Loucy (cell line): ENCODE measurements around the gene TUT7.

Experiments
- H2AFZ ChIP-seq: fragments of 200-600 bp; sonication (generic); 2 replicates; pipeline ENCODE4 v1.6.0; 2016; ENCODE audit warnings: antibody characterized with exemption, mild to moderate bottlenecking, low read length, moderate library complexity
- H3F3A ChIP-seq: fragments of 200-600 bp; 2 replicates; pipeline ENCODE4 v1.6.0; 2016; ENCODE audit warnings: antibody characterized with exemption, low read depth, mild to moderate bottlenecking
- H3K27me3 ChIP-seq: fragments of 200-600 bp; sonication (generic); 2 replicates; pipeline ENCODE4 v1.6.1; 2014; ENCODE audit warnings: low read length, mild to moderate bottlenecking; ENCODE audit not compliant: insufficient read depth, poor library complexity, severe bottlenecking
- H3K36me3 ChIP-seq: fragments of 200-600 bp; sonication (generic); 2 replicates; pipeline ENCODE4 v1.6.1; 2016; ENCODE audit warnings: low read length; ENCODE audit not compliant: insufficient read depth
- H3K4me1 ChIP-seq: fragments of 200-600 bp; sonication (generic); 2 replicates; pipeline ENCODE4 v1.5.1; 2014; ENCODE audit warnings: low read length, mild to moderate bottlenecking; ENCODE audit not compliant: insufficient read depth, poor library complexity, severe bottlenecking
- H3K4me2 ChIP-seq: fragments of 200-600 bp; sonication (generic); 2 replicates; pipeline ENCODE4 v1.6.0; 2014; ENCODE audit warnings: antibody characterized with exemption, low read length, low read depth, mild to moderate bottlenecking; ENCODE audit not compliant: poor library complexity, severe bottlenecking
- H3K4me3 ChIP-seq: fragments of 200-600 bp; sonication (generic); 2 replicates; pipeline ENCODE4 v1.5.1; 2014; ENCODE audit warnings: low read length, mild to moderate bottlenecking, mixed read lengths; ENCODE audit not compliant: poor library complexity, severe bottlenecking
- H3K79me2 ChIP-seq: fragments of 200-600 bp; sonication (generic); 2 replicates; pipeline ENCODE4 v1.6.1; 2014; ENCODE audit warnings: low read length; ENCODE audit not compliant: insufficient read depth
- H3K9ac ChIP-seq: fragments of 200-600 bp; sonication (generic); 2 replicates; pipeline ENCODE4 v1.6.0; 2014; ENCODE audit warnings: mild to moderate bottlenecking, low read depth, low read length, moderate library complexity; ENCODE audit not compliant: poor library complexity, severe bottlenecking
- H3K9me2 ChIP-seq: fragments of 200-600 bp; sonication (generic); replicated peaks from 2 replicates; pipeline ENCODE4 v1.6.1; 2016; ENCODE audit warnings: low read depth, low read length, mixed read lengths
- H3K9me3 ChIP-seq: fragments of 200-600 bp; sonication (generic); 2 replicates; pipeline ENCODE4 v1.6.1; 2014; ENCODE audit warnings: mild to moderate bottlenecking, antibody characterized with exemption, low read length, low read depth; ENCODE audit not compliant: insufficient read depth
- H4K20me1 ChIP-seq: fragments of 200-600 bp; sonication (generic); 2 replicates; pipeline ENCODE4 v1.6.0; 2014; ENCODE audit warnings: antibody characterized with exemption, low read length, mild to moderate bottlenecking; ENCODE audit not compliant: insufficient read depth, poor library complexity, severe bottlenecking
- CTCF ChIP-seq: fragments of 200-600 bp; sonication (generic); conservative IDR thresholded peaks from 2 replicates; pipeline ENCODE4 v1.5.1; 2014; ENCODE audit warnings: mild to moderate bottlenecking, antibody characterized with exemption, low read length
- EZH2phosphoT487 ChIP-seq: fragments of 200-600 bp; IDR thresholded peaks from 2 replicates; pipeline ENCODE4 v1.6.1; 2018; ENCODE audit warnings: antibody characterized with exemption, mild to moderate bottlenecking, moderate library complexity, borderline replicate concordance

The TUT7 gene

DNA sequence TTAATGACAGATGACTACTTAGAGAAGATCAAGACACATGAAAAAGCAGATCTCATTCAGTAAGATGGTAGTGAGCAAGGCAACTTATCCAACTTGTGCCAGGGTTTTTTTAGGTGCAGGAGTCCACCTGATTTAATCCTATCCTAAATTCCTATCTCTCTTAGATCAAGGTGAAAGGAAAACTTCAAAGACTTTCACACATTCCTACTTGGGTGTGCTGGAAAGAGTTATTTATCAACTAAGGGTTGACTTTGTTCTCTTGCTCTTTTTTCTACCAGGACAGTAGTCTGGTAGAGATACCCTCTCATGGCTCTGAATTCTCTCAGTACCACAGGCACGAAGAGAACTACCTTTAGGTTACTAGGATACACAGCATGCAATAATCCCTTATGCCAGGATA lies 18.2 kb downstream of the TUT7 start:
- Histone ChIP-seq H3K9ac (no peak overlapping the region), H3K36me3 (peaks cover 54% of the 10 kb centered on the region), H3K79me2 (no peaks in the 10 kb centered on the region), H3K27me3 (no peaks in the 10 kb centered on the region), H3K4me2 (no peak overlapping the region), H3K9me3 (no peaks in the 10 kb centered on the region), H3F3A (no peaks in the 10 kb centered on the region), H2AFZ (no peak overlapping the region), H3K4me1 (peaks cover 17% of the 10 kb centered on the region), H4K20me1 (no peaks in the 10 kb centered on the region), H3K9me2 (no peaks in the 10 kb centered on the region), H3K4me3 (no peak overlapping the region)
- TF ChIP-seq CTCF = no peak
- no peak for TF ChIP-seq EZH2phosphoT487

GRCh38 chr9:86333651-86334050 lies 20.6 kb downstream of the TUT7 start:
- TF ChIP-seq EZH2phosphoT487 (no peak), CTCF (no peak)
- no peak overlapping the region for H3K4me2 ChIP-seq
- no peaks in the 10 kb centered on the region for H3F3A ChIP-seq
- peaks cover 14% of the 10 kb centered on the region for H3K4me1 ChIP-seq
- H3K9me2 ChIP-seq = no peaks in the 10 kb centered on the region
- H3K4me3 ChIP-seq = no peak overlapping the region
- H3K27me3 ChIP-seq = no peaks in the 10 kb centered on the region
- no peaks in the 10 kb centered on the region for H3K9me3 ChIP-seq
- no peaks in the 10 kb centered on the region for H3K79me2 ChIP-seq
- H4K20me1 ChIP-seq = no peaks in the 10 kb centered on the region
- no peak overlapping the region for H2AFZ ChIP-seq
- no peak overlapping the region for H3K9ac ChIP-seq
- H3K36me3 ChIP-seq = peaks cover 34% of the 10 kb centered on the region

DNA sequence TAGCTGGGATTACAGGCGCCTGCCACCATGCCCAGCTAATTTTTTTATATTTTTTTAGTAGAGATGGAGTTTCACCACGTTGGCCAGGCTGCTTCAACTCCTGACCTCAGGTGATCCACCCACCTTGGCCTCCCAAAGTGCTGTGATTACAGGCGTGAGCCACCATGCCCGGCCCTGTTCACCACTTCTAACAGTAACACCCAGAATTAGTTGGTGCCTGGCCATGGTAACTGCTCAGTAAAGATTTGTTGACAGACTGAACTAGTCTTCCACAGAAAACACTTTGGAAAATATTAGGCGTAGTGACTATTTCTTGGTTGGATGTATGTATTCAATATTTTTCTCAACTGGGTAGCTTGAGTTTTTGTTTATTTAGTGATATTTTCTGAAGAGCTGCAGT lies 24.0 kb downstream of the TUT7 start:
- Histone ChIP-seq H3K4me1 (no peaks in the 10 kb centered on the region), H3K27me3 (no peaks in the 10 kb centered on the region), H3K36me3 (peaks cover 37% of the 10 kb centered on the region), H3K4me3 (no peak overlapping the region), H4K20me1 (no peaks in the 10 kb centered on the region), H3K9me2 (no peaks in the 10 kb centered on the region), H3F3A (no peaks in the 10 kb centered on the region), H3K9me3 (no peaks in the 10 kb centered on the region), H3K79me2 (no peaks in the 10 kb centered on the region), H3K9ac (no peak overlapping the region), H3K4me2 (no peak overlapping the region), H2AFZ (no peak overlapping the region)
- TF ChIP-seq CTCF = no peak
- no peak for TF ChIP-seq EZH2phosphoT487
